Dermis blood vessel endothelial cell (primary cell): ENCODE measurements around the gene CCHCR1. TPM values are rescaled to one million over a fixed set of nuclear protein-coding genes. Genes with fewer than 3 reads are reported as not detected.

Experiments
- DNase-seq: peaks from one replicate; pipeline ENCODE4 v3.0.0; 2010
- total RNA-seq: library from RNA; depleted of rRNA; stranded (reverse); fragments of >200 nt; gene quantifications from 2 replicates; pipeline ENCODE4 v1.2.3, GENCODE V29; 2014

The CCHCR1 gene
- total RNA-seq, 1 donor from 2014 or later: 12.3 TPM

DNA sequence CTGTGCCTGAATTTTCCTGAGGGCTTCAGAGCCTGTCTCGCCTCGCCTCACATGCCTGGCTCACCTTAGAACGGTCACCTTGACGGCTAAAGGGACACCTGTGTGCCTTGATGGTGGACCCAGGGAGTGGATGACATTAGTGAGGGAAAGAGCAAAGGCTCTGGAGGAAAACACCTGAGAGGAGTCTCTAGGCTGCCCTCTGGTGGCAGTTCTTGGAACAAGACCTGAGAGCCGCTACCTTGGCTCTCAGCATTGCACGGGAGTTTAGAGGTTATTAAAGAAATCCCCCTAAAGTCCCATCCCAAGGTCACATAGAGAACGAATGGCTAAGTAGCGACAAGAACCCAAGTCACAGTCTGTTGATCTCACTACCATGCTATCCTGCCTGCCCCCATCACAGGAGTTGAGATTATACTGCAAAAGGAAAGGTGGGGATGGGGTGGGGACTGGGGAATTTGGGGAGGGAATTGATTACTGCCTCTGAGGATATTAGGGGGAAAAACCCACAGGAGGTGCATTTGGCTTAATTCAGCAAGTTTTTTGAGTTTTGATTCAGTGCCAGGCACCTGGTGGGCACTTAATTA, 29.4 kb downstream of the CCHCR1 start:
- peak; percentile 69 for DNase-seq

DNA sequence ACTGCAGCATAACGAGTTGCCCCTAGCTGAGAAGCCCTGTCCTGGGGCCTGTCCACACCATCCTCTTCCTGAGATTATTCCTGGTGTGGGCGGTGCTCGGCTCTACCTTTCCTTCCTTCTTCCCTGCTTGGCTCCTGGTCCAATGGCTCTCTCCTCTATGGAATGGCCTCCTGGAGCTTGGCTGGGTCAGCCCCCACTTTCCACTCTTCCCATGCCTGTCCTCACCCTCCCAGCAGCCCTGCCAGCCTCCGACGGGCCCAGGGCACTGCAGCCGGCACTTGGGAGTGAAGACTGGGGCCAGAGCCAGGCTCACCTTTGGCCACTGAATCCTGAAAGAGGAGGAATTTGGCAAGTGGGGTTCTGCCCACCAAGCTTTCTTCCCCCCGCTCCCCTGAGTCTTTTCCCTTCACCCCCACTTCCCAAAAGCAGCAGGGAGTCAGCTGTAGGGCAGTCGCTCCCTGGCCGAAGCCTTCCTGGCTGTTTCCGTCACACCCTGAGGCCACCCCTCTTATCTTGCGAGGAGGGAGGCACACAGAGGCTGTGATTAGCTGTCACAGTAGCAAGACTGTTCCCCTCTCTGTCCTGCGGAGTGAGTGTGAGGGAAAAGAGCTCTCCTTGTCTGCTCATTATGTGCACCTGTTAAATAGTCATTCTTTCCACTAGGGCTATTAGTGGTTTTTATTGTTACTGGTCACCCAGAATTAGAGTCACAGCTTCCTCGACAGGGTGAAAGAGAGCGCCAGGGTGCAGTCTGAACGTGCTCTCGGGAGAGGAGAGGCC, 31.0 kb downstream of the CCHCR1 start:
- DNase-seq: peak; percentile 24

DNA sequence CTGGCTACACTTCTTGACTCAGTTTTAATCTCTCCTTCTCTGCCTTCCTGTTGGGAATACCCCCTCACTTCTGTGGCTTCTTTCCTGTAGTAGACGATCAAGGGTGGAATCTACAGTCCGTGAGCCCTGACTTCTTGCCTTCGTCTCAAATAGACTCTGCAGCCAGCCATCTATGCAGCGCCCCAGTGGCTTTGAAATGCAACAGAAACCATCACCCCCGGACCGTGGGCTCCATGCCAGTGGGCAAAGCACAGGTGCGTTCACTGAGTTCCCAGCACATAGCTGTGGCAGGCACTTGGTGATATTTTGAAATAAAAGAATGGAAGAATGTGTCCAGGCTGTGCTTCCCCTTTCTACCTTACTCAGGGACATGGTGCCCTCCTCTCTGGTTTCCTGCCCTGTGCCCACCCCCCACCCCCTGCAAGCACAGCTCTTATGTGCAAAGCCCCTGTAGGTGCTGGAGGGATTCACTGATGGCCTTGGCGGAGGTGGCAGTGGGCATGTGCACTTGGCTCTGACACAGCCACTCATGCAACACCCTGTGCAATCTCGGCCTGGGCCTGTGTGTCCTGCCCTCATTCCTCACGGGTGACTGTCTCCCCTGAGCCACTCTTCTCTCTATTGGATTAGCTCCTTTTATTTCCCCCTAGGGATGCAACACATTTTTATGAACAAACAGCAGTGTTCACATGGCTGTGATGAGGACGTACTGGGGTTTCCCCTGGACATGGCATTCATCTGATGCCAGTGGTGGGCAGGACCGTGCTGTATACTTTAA, 31.8 kb downstream of the CCHCR1 start:
- peak; percentile 28 for DNase-seq

DNA sequence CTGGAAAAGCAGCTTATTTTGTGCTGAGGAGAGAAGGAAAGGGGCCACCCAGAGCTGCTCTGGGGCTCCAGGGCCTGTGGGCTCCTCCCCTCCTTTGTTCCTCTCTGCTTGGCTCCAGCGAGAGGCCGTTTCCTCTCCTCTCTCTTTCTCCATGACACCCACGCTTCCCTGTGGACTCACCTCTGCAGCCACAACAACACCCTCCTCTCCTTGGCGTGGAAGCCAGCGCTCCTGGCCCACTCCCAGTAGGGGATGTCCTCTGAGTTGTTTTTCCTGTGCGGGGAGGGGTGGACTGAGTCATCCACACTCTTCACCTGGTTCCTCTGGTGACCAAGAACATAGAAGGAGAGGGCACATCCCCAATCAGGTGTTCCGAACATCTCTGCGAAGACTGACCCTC, 32.4 kb downstream of the CCHCR1 start:
- peak; percentile 78 for DNase-seq

DNA sequence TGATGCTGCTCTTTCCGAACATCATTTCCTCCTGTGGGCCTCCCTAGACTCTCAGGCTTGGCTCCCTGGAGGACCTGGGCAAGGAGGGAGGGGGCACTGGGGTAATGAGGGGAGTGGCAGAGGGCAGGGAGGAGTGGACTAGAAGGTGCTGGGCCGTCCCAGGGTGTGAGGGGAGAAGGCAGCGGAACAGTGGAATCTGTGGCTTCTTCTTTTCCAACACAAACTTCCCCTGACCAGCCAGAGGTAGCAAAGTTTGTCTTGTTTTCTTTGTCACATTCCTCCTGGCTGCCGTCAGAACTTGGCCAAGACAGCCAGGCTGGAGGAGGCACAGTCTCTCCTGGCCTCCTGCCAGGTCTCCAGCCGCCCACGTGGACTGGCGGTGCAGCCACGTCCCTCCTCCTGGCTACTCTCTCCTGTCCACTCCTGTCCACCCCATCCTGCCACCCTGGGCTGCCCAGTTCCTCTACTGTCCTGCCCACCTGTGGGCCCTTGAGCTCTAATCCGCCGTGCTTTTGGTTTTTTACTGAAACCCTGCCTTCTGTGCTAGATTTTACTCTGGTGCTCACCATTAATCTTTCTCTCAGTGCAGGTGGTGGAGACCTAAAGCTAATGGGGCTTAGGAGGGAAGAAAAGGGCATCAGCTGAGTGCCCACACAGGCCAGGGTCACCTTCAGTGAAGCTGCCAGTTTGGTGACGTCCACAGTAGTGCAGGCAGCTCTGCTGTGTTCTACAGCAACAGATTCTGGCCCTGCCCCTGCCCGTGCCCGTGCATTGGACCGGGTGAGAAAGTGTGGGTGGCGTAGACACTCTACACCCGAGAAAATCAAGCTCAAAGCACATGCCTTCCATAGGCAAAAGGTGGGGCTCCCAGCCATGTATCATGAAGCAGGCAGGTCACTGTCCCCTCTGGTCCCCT, 34.6 kb downstream of the CCHCR1 start:
- peak; percentile 91 for DNase-seq

DNA sequence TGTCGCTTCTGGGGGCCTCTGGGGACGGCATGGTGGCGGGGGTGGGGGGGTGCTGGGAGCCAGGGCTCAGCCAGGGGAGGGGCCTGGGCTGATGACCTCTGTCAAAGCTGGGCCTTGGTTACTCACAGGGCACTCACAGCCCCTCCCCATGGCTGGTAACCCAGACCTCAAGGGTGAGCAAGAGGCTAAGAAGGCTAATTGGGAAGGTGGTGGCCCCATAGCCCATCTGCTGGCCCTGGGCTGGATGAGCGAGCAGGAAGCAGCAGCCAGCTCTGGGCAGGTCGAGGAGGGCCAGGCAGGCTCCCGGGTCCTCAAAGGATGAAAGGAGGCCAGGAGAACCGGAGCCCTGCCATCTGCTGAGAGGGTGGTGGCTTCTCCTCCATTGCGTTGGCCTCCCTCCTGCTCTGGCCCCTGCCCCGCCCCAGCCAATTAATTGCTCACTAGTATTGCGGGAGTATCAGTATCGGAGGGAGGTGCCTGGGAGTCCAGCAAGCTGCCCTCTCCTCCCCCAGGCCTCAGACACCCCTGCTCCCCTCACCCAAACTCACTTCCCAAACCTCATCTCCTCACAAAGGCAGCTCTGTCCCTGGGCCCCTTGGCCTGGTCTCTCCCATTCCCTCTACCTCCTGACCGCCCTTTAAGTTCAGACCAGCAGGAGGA, 36.3 kb downstream of the CCHCR1 start:
- DNase-seq: no peak

DNA sequence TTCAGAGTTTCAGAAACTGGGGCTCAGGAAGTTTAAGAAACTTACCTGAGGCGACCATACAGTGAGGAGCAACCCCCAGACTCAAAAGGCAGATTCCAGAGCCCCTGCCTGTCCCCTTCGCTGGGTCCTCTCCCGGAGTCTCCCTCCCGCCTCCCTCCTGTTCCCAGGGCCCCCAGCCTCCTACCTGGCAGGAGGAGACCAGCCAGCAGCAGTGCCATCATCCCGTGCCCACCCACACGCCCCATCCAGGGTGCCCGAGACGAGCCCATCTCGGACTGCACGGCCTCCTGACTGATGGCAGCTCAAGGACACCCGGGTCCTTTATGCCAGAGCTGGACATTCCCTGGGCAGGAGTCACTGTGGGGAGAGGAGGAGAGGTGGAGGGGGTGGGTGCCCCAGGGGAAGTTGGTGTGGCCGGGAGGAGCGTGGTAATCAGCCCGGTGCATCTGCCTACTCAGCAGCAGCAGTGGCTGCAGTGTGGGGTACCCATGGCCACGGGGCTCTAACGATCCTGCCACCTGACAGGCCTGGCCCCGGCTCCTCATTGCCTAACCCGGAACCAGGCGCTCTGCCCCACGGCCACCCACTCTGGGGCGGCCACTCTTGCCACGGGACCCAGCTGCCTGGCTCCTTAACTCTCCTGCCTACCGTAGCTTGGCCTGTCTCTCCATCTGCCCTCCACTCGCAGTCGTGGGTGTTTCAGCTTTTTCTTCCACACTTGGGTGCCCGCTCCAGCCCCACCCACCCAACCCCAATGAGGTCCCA, 37.3 kb downstream of the CCHCR1 start, which contains the start of gene CDSN:
Gene CDSN, minus strand, starts transcription at position 296 of the 765 bp plus-strand sequence. Its CDS starts 27 bp downstream, at position 269.
- no peak for DNase-seq

DNA sequence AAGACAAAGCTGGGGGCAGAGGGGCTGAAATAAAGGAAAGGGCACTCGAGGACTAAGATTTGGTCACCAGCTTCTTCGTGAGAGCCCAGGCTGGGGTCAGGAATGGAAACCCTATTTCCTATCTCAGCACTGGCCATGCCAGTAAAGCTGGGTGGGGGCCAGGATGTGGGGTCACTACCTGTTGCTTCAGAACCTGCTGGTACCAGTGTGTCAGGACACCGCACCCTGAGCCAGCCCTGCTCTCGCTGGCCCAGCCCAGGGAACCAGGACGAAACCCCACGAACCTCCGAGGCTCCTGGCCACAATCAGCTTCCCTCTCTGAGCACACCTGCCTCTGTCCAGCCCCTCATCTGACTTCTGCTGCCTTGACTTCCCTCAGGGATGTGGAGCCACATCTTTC, 39.4 kb downstream of the CCHCR1 start:
- no peak for DNase-seq

DNA sequence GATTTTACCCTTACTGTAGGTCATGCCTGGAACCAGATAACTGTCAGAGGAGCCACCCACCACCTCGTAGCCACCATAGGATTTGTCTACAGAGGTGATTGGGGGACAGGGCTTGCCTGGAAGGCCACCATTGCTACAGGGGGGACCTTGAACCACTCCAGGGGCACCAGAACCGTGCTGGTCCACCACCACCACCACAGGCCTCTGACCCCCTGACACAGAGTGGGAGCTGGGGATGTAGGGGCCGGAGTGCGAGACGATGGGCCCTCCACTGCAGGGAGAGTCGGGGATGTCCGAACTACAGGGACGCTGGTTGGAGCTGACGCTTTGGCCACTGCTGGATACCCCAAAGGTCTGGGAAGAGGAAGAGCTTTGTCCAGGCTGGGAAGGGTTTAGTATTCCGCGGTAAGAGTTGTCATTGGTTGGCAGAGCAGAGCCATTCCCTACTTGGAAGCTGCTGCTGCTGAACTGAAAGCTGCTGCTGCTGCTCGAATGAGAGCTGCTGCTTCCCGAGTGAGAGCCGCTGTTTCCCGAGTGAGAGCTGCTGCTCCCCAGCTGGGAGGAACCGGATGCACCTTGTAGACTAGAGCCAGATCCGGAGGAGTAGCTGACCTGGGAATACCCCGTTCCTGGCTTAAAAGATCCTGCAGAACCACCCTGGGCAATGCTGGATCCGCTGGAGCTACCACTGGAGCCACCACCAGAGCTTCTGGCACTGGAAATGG, 40.8 kb downstream of the CCHCR1 start:
- DNase-seq: peak; percentile 86

DNA sequence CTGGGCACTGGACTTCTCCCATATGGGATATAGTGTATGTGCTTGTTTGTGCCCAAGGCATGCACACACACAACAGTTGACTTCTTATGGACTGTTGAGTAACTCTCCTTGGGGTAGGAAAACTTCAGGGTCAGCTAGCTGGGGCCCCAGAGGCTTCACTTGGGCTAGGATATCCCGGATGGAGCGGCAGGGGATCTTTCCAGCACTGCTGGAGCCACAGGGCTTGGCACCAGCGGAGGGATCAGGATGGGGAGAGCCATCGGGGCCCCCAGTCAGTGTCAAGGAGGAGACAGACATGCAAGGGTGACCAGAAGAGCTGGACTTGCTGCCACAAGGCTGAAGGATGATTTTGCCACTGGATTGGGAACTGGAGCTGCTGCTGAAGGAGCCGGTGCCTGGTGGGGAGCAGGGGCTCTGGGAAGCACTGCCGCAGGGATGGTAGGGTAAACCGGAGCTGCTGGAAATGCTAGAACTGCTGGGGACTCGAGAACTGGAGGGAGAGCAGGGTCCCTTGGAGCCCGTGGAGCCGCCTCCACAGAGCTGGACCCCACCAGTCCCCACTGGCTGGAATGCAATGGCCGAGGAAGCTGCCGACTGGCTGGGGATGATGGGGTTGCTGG, 41.6 kb downstream of the CCHCR1 start:
- no peak for DNase-seq

DNA sequence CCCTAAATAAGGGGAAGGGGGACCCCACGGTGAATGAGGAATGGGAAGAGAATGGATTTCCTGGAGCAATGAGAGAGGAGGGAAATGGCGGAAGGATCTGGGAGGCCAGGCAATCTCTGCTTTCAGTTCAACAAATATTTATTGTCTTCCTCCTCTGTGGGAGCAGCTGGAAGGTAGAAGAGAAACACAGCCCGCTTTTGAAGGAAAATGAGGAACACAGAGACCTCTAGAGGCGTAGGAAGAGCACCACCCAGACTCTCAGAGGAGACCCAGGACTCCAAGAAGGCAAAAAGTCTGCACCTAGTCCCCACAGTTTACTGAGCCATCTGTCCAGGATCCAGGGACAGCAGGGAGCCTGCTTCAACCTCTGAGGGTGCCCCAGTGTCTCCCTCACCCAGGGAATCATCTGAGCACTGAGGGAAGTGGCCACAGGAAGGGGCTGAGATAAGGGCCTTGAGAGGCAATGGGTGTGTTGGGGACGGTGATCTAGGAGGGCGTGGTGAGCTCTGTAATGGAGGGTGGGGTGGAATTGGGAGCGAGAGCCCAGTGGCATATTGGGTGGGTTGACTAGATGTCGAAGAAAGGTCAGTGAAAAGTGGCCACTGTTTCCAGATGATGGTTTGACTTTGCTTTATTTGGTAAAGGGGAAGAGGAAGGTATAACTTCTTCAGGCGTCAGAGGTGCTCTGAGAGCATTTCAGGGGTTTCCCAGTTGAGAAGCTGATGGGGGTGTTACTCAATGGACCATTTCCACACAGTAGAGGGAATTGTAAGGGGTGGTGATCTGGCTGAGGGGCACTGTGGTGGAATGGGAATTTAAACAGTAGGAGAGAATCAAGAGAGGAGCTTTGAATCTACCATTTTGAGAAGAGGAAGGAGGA, 42.4 kb downstream of the CCHCR1 start:
- DNase-seq: peak; percentile 82

DNA sequence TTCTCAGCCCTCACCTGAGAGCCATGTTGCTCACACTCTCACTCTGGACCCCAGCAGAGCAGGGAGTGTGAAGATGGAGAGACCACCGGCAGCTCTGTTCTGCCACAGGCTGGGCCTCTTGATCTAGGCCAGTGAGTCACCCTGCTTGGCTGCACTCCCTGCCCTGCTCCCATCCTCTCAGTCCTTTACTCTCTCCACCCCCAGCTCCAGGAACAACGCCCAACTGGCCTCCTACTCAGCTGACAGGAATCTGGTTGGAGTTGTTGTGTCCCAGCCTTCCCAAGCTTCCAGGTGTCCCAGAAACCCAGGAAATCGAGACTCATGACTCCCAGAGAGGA, 43.1 kb downstream of the CCHCR1 start, which contains the start of gene PSORS1C1:
Gene PSORS1C1, plus strand, starts transcription at position 260 of the 338 bp plus-strand sequence. CDS start 14,833 bp downstream, outside the sequence.
- DNase-seq: peak; percentile 86

DNA sequence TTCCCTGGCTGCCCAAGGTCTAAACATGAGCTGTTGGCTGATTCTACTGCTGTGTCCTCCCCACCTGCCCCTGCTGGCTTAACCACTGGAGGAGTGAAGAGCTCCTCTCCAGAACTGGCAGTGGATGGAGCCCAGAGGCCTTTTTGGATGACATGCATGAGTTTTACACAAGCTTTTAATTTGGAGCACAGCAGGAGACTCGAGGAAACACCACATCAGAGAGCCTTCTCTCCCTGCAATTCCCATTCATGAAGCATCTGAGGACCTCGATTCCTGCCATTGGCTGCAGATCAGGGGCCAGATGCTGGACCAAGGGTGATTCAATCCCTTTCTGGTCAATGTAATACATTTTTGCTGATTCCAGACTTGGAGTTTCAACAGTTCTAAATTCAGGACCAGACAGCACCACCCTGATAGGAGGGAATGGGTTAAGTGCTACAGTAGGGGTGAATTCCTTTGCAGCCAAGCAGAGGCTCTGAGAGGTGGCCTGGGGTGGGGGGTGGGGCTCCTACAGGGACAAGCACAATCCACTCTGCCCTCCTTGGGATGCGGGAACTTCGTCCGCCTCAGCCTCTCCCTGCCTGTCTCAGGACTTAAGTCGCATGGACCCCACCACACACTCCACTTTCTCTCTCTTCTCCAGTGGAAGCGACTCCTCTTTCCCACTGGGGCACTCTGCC, 43.6 kb downstream of the CCHCR1 start:
- DNase-seq: peak; percentile 19

DNA sequence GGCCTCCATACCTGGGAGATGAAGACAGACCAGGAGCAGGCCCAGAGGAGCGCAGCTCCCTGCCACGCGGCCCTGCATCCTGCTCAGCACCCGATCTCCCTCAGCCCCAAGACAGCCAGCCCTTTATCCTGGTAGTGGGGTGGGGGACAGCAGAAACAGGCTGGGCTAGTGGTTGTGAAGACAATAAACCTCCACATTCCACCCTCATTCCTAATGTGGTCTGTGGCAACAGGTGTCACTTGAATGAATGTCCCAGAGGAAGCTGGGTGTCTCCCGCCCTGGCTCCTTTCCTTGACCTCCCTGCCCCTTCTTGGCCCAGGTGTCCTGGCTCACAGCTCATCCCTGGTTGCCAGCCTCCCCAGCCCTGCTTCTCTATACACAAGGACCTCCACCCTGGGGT, 45.1 kb downstream of the CCHCR1 start, which contains the start of gene C6orf15:
Gene C6orf15, minus strand, starts transcription at position 98 of the 400 bp plus-strand sequence. Its CDS starts 20 bp downstream, at position 78.
- no peak for DNase-seq

DNA sequence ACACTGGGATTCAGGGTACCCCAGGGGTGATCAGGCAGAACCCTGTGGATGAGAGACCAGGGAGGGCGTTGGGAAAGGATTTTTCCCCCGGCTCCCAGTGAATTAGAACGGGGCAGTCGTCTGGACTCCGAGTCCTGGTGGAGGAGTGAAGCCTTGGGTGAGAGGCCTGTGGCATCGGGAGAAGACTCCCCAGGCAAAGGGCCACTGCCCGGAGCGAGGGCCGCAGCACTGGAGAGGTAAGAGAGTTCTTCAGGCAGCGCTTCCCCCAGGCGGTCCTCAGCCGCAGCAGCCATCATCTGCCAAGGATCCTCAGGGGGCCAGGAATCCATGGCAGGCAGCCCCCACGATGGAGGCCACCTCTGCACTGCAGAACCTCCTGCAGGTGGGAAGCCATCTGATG, 45.9 kb downstream of the CCHCR1 start:
- no peak for DNase-seq

DNA sequence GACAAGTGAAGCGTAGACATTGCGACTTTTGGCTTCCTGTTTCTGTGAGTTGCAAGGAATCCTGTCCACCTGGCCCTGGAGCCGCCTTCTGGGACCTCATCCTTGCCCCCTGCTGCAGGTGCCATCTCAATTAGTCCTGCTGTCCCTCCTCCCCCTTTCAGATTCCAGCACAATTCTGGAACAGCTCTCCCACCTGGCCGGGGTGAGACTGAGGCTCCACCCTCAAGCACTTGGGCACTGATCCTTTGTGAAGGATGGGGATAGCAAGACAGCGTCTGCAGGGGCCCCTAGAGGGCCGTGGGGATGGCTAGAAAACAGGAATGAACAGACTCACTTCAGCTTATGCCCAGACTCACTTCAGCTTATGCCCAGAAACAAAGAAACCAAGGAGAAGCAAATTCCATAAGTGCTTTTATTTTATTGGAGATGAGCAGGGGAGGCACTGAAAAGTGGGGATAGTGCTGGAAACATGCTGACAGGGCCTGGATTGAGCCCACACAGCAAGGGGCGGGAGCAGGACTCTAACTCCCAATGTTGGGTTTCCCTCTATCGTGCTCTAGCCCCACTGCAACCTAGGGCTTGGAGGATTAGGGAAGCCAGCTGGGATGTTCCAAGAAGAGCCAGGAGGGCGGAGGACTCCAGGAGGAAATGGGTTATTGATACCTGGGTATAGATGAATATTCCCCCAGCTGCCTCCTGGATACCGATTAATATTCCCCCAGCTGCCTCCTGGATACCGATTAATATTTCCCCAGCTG, 46.6 kb downstream of the CCHCR1 start:
- no peak for DNase-seq

DNA sequence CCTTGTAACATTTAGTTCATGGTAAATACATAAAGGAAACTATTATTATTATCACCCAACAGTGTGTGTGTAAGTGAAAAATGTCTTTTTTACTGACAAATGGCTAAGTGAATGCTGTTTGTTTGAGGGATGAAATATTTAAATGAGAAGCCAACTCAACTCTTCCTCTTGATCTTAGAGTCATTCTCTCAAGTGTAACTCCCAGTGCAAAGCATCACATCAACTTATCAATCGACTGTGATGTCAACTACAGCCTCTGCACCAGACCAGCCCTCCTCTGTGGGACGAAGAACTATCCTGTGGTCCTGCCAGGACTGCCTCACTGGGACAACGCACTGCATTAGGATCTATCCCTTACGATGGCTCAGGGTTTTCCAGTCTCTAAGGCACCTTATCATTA, 50.5 kb downstream of the CCHCR1 start:
- DNase-seq: no peak
